Anterior cingulate cortex (tissue), 58 donors: ENCODE results near the gene CNNM3.
"Not testable (repeated sequence)": the region's sequence is repeated elsewhere in the genome, so short reads cannot be mapped to it uniquely, and the experiment has no call there.

Experiments used
- DNase-seq, 58 donors: peaks; one replicate each; lab custom pipeline; 2025; lab: John Stamatoyannopoulos, UW

The CNNM3 gene

GRCh38 chr2:96816127-96816835, at the start of gene CNNM3:
CNNM3 (plus strand) TSS chr2:96816268; CDS start chr2:96816278, 10 bp downstream.
- DNase-seq: peak; percentile 59 to 98 (median 93)

- no peak for DNase-seq
Measured at GRCh38 chr2:96767135-96767871, 48.8 kb upstream of the CNNM3 start.

- DNase-seq: no peak
Measured at GRCh38 chr2:96768083-96768561, 47.9 kb upstream of the CNNM3 start.

GRCh38 chr2:96769814-96770213, 46.3 kb upstream of the CNNM3 start:
- DNase-seq: peak in 43 of 58 donors; percentile 15 to 73 (median 49)

GRCh38 chr2:96770442-96771202, 45.4 kb upstream of the CNNM3 start:
- no peak for DNase-seq

- no peak for DNase-seq
Measured at GRCh38 chr2:96771796-96772618, 44.1 kb upstream of the CNNM3 start.

- no peak for DNase-seq
Measured at GRCh38 chr2:96772903-96773671, 43.0 kb upstream of the CNNM3 start.

- DNase-seq: no peak
Measured at GRCh38 chr2:96773922-96774321, 42.1 kb upstream of the CNNM3 start.

- DNase-seq: no peak
Measured at GRCh38 chr2:96775160-96775559, 40.9 kb upstream of the CNNM3 start.

- no peak for DNase-seq
Measured at GRCh38 chr2:96783388-96783787, 32.7 kb upstream of the CNNM3 start.

GRCh38 chr2:96787411-96787810, 28.7 kb upstream of the CNNM3 start:
- no peak for DNase-seq

GRCh38 chr2:96788442-96789244, 27.4 kb upstream of the CNNM3 start:
- DNase-seq: peak in 20 of 58 donors; percentile 16 to 67 (median 40)

GRCh38 chr2:96789245-96789617, 26.8 kb upstream of the CNNM3 start:
- no peak for DNase-seq

GRCh38 chr2:96792772-96793749, 23.0 kb upstream of the CNNM3 start:
- DNase-seq: no peak

- DNase-seq: no peak
Measured at GRCh38 chr2:96795076-96795475, 21.0 kb upstream of the CNNM3 start.

- not testable (repeated sequence) for DNase-seq
Measured at GRCh38 chr2:96796497-96796896, 19.6 kb upstream of the CNNM3 start.

- DNase-seq: no peak
Measured at GRCh38 chr2:96797066-96797625, 18.9 kb upstream of the CNNM3 start.
